Keratinocyte (primary cell): ENCODE results near the gene RELL1. TPM values are rescaled to one million over a fixed set of nuclear protein-coding genes. Genes with fewer than 3 reads are reported as not detected.

Experiments used
- DNase-seq: peaks from one replicate; pipeline ENCODE4 v3.0.0-alpha.2; 2011; ENCODE audit warnings: low read depth, missing footprints, low spot score
- FAIRE-seq: peaks from 2 replicates; lab custom pipeline; 2011; peaks lifted over from hg19 to GRCh38; lab: Jason Lieb, UNC
- H2AFZ ChIP-seq: 2 replicates; pipeline ENCODE4 v1.6.0; 2012; ENCODE audit warnings: low read length, control low read depth, inconsistent platforms; ENCODE audit not compliant: control insufficient read depth
- H3K27ac ChIP-seq: 2 replicates; pipeline ENCODE4 v1.5.1; 2011; ENCODE audit warnings: low read length; ENCODE audit not compliant: control insufficient read depth, insufficient read depth
- H3K27me3 ChIP-seq: 3 replicates; pipeline ENCODE4 v1.6.0; 2011; ENCODE audit warnings: low read length; ENCODE audit not compliant: control insufficient read depth, insufficient read depth; ENCODE audit errors: extremely low read depth
- H3K36me3 ChIP-seq, 2 experiments: 2 replicates in 1 of 2; 3 replicates in 1 of 2; pipeline ENCODE4 v1.5.1; 2011; ENCODE audit warnings: low read length in 2 of 2, mild to moderate bottlenecking in 1 of 2; ENCODE audit not compliant: control insufficient read depth in 2 of 2, insufficient read depth in 2 of 2; ENCODE audit errors: extremely low read depth in 1 of 2
- H3K4me1 ChIP-seq: 3 replicates; pipeline ENCODE4 v1.5.1; 2011; ENCODE audit warnings: low read length; ENCODE audit not compliant: control insufficient read depth, insufficient read depth; ENCODE audit errors: extremely low read depth
- H3K4me2 ChIP-seq: 3 replicates; pipeline ENCODE4 v1.6.0; 2011; ENCODE audit warnings: low read depth, low read length; ENCODE audit not compliant: control insufficient read depth, insufficient read depth; ENCODE audit errors: extremely low read depth
- H3K4me3 ChIP-seq, 3 experiments: fragments of 200-600 bp in 1 of 3; sonication (generic) in 1 of 3; 2 replicates in 2 of 3; 3 replicates in 1 of 3; pipeline ENCODE4 v1.5.1; 2011 to 2016; ENCODE audit warnings: low read length in 3 of 3, mild to moderate bottlenecking in 3 of 3, control low read depth in 2 of 3, inconsistent platforms in 1 of 3, low read depth in 1 of 3, mixed read lengths in 1 of 3, mixed run types in 1 of 3, moderate library complexity in 1 of 3; ENCODE audit not compliant: control insufficient read depth in 2 of 3, insufficient read depth in 2 of 3; ENCODE audit errors: extremely low read depth in 1 of 3
- H3K79me2 ChIP-seq: 2 replicates; pipeline ENCODE4 v1.6.0; 2012; ENCODE audit warnings: low read length; ENCODE audit not compliant: control insufficient read depth, insufficient read depth
- H3K9ac ChIP-seq: 3 replicates; pipeline ENCODE4 v1.6.0; 2011; ENCODE audit warnings: low read length; ENCODE audit not compliant: control insufficient read depth, insufficient read depth; ENCODE audit errors: extremely low read depth
- H3K9me1 ChIP-seq: 3 replicates; pipeline ENCODE4 v1.6.0; 2011; ENCODE audit warnings: low read length; ENCODE audit not compliant: control insufficient read depth, insufficient read depth; ENCODE audit errors: extremely low read depth
- H3K9me3 ChIP-seq: 2 replicates; pipeline ENCODE4 v1.5.1; 2012; ENCODE audit warnings: low read depth, low read length; ENCODE audit not compliant: control insufficient read depth
- H4K20me1 ChIP-seq: 3 replicates; pipeline ENCODE4 v1.6.0; 2011; ENCODE audit warnings: low read length; ENCODE audit not compliant: control insufficient read depth, insufficient read depth; ENCODE audit errors: extremely low read depth
- EZH2 ChIP-seq: IDR thresholded peaks from one replicate; pipeline ENCODE4 v1.6.1; 2012; ENCODE audit warnings: inconsistent platforms, mild to moderate bottlenecking, low read length, moderate library complexity
- dilution Hi-C: fragments of 300-500 bp; cut with MboI; formaldehyde crosslinking; loops from one replicate; pipeline ENCODE4 v1.7.0; 2020; ENCODE audit warnings: low sequenced_read_pairs; ENCODE audit not compliant: extremely low pct_ligation_motif_present
- polyA plus RNA-seq, 5 experiments: library from polyadenylated mRNA; depleted of rRNA in 3 of 5; stranded (reverse) in 3 of 5; stranded (forward) in 1 of 5; unstranded in 1 of 5; fragments of >200 nt; gene quantifications; 1 replicate in 1 of 5; 2 replicates in 3 of 5; 3 replicates in 1 of 5; pipeline versions ENCODE4 v1.2.1 to v1.2.3, GENCODE V29; 2011 to 2012; ENCODE audit warnings: missing spikeins in 2 of 5, low read depth in 1 of 5, low replicate concordance in 1 of 5
- TF ChIP-seq, protein P1 (sequence below), 3 experiments: IDR thresholded peaks in 1 of 3; conservative IDR thresholded peaks in 1 of 3; optimal IDR thresholded peaks in 1 of 3; 2 replicates in 2 of 3; 3 replicates in 1 of 3; pipeline versions ENCODE3 to v1.5.1; 2011; ENCODE audit warnings: low read length in 3 of 3, mild to moderate bottlenecking in 3 of 3, moderate library complexity in 2 of 3, control low read depth in 1 of 3, inconsistent platforms in 1 of 3; ENCODE audit not compliant: insufficient read depth in 2 of 3; ENCODE audit errors: extremely low read depth in 1 of 3

Gene RELL1
- polyA plus RNA-seq, 1 donor (not counting 4 experiments of a cell fraction or from before 2014, with no cell fraction given) = 9.3 TPM

GRCh38 chr4:37641352-37641751 lies 44.8 kb downstream of the RELL1 start:
- TF ChIP-seq, protein P1, sequence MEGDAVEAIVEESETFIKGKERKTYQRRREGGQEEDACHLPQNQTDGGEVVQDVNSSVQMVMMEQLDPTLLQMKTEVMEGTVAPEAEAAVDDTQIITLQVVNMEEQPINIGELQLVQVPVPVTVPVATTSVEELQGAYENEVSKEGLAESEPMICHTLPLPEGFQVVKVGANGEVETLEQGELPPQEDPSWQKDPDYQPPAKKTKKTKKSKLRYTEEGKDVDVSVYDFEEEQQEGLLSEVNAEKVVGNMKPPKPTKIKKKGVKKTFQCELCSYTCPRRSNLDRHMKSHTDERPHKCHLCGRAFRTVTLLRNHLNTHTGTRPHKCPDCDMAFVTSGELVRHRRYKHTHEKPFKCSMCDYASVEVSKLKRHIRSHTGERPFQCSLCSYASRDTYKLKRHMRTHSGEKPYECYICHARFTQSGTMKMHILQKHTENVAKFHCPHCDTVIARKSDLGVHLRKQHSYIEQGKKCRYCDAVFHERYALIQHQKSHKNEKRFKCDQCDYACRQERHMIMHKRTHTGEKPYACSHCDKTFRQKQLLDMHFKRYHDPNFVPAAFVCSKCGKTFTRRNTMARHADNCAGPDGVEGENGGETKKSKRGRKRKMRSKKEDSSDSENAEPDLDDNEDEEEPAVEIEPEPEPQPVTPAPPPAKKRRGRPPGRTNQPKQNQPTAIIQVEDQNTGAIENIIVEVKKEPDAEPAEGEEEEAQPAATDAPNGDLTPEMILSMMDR (optimal IDR thresholded peaks at IDR 0.05 in 1 of 3, IDR thresholded peaks at IDR 0.05 in 1 of 3, conservative IDR thresholded peaks at IDR 0.05 in 1 of 3; ENCODE audit: extremely low read depth in 1 of 3, insufficient read depth in 2 of 3, low read length in 3 of 3) = no peak
- no peak for TF ChIP-seq EZH2
- peaks cover 0 to 10% of the 10 kb centered on the region in 2 experiments for H3K36me3 ChIP-seq
- H3K4me2 ChIP-seq = peak overlapping the region; percentile 57
- no peaks in the 10 kb centered on the region for H3K27me3 ChIP-seq
- H3K9ac ChIP-seq = no peak overlapping the region
- dilution Hi-C loops = no loop called here
- H4K20me1 ChIP-seq = no peaks in the 10 kb centered on the region
- peak; percentile 78 for FAIRE-seq
- H3K27ac ChIP-seq = peak overlapping the region; percentile 41
- H3K4me3 ChIP-seq = no peak overlapping the region
- H3K9me3 ChIP-seq = no peaks in the 10 kb centered on the region
- no peaks in the 10 kb centered on the region for H3K79me2 ChIP-seq
- no peaks in the 10 kb centered on the region for H3K9me1 ChIP-seq
- no peak for DNase-seq
- H2AFZ ChIP-seq = peak overlapping the region; percentile 63
- peaks cover 22% of the 10 kb centered on the region for H3K4me1 ChIP-seq

DNA sequence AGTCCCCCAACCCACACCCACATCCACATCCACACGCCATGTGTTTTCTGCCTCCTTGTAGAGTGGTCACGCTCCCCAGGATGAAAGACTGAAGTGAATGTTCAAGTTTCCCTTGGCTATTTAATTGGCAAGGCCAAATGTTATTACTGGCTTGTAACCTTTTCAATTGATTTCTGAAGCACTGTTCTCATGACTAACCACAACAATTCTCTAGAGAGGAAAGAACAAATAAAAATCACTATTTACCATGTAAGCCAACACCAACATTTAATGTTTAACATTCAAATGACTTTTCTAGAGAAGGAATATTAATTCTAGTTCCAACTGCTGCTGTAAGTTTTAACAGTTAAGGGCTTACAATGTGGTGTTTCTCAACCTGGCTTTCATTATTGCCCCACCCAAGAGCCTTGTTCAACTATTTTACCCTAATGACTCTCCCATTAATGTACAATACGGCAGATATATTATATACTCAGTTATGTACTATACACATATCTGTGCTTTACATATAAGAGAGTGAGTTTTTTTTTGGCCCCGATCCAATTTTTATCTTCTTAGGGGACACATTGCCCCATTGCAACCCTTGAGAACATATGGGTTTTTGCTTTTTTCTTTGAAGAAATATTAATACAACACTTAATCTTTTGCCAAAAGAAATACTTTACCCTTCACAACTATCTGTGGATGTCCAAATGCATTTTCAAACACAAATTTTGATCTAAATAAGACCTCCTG lies 46.5 kb downstream of the RELL1 start:
- no peak for DNase-seq
- Histone ChIP-seq H3K9me1 (no peaks in the 10 kb centered on the region), H3K4me2 (no peak overlapping the region)

More for the DNA sequence above, 46.5 kb downstream of the RELL1 start:
- TF ChIP-seq, protein P1 (optimal IDR thresholded peaks at IDR 0.05 in 1 of 3, IDR thresholded peaks at IDR 0.05 in 1 of 3, conservative IDR thresholded peaks at IDR 0.05 in 1 of 3; ENCODE audit: extremely low read depth in 1 of 3, insufficient read depth in 2 of 3, low read length in 3 of 3) = no peak
- TF ChIP-seq EZH2 = no peak
- H3K4me3 ChIP-seq = no peak overlapping the region
- FAIRE-seq = peak; percentile 57
- H2AFZ ChIP-seq = no peak overlapping the region
- H3K9ac ChIP-seq = no peak overlapping the region
- H3K4me1 ChIP-seq = peaks cover 22% of the 10 kb centered on the region
- dilution Hi-C loops = no loop called here
- no peaks in the 10 kb centered on the region for H3K27me3 ChIP-seq
- no peaks in the 10 kb centered on the region for H3K9me3 ChIP-seq
- H3K27ac ChIP-seq = no peak overlapping the region
- peaks cover 0 to 5% of the 10 kb centered on the region in 2 experiments for H3K36me3 ChIP-seq
- H4K20me1 ChIP-seq = no peaks in the 10 kb centered on the region
- no peaks in the 10 kb centered on the region for H3K79me2 ChIP-seq
